ENCODE measurements around the gene ELMO1. TPM values are rescaled to one million over a fixed set of nuclear protein-coding genes. Genes with fewer than 3 reads are reported as not detected.

Gene ELMO1
- total RNA-seq, 1 donor from 2014 or later: 139 TPM

DNA sequence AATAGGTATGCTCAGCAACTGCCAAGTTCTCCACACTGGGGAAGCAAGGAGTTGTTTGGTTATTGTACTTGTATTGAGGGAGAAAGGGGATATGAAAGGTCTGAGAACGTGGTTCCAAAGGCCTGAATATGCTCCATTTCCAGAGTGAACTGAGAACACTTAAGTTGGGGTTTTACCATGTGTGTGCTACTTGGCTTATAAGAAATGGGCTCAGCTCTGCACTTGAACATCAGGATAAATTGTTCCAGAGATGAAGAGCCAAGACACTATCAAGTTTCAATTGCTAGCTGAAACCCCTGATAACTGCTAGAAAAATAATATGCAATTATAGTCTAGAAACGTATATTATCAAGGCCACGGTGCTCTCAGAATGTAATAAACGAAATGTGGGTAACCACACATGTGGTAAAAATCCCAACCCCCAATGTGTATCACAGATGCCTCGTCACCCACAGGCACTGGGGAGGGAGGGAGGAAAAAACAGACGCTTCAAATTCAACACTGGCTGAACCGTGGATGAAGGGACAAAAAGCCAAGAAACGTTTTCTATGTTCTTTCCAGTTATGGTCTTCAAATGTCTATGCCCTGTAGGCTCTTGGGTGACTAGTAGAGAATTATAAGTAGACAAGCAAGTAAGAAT, 16.3 kb downstream of the ELMO1 start:
- intact Hi-C loops (cut with micrococcal nuclease): no loop called here

- intact Hi-C loops (cut with micrococcal nuclease): no loop called here
These were observed 17.3 kb downstream of the ELMO1 start for GRCh38 chr7:37431413-37431812.

DNA sequence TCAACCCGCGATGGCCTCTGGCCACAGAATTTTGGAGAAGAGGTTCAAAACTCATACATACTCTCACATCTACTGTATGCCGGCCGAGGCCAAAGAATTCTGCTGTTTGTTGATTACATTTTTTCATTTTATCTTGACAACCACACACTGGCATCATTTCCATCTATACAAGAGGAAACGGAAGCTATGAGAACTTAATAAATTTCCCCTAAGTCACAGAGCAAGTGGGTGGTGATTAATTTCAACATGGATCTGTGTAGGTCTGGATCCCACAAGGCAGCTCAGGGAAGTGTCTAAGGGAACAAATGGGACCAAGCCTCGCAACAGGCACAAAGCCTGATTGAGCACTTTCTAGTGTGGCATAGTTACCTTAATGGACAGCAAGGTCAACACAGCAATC, 18.0 kb downstream of the ELMO1 start:
- intact Hi-C loops (cut with micrococcal nuclease): no loop called here

DNA sequence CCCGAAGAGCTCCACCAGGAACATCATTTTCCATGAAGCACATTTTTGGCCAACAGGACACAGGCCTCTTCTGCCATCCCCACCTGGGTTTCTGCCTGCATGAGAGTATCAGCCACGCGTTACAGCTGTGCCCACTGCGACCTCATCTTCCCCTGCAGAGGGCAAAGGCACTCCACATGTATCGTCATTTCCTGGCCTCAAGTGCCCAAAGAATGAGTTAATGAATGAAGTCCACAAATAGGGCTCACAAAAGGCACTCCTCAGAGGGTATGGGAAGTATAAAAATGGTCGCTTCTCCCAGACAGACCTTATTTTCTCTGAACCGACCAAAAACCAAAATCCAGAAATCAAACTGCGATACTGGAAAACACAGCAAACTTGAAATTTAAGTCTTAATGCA, 18.5 kb downstream of the ELMO1 start:
- intact Hi-C loops (cut with micrococcal nuclease): no loop called here

DNA sequence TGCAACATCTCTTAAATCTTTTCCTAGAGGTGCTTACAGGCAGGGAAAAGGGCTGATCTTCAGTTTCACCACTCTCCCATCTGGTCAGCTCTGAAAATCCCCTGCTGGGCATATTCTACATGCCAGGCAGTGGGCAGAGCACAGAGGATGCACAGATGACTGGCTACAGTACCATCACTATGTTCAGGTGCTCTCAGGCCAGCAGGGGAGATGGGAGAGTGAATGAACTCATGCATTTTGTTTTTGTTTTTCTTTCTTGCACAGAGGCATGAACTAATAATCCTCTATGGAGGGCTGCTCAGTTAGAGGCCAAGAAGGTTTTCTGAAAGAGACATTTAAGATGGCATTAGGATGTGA, 19.3 kb downstream of the ELMO1 start:
- intact Hi-C loops (cut with micrococcal nuclease): no loop called here

DNA sequence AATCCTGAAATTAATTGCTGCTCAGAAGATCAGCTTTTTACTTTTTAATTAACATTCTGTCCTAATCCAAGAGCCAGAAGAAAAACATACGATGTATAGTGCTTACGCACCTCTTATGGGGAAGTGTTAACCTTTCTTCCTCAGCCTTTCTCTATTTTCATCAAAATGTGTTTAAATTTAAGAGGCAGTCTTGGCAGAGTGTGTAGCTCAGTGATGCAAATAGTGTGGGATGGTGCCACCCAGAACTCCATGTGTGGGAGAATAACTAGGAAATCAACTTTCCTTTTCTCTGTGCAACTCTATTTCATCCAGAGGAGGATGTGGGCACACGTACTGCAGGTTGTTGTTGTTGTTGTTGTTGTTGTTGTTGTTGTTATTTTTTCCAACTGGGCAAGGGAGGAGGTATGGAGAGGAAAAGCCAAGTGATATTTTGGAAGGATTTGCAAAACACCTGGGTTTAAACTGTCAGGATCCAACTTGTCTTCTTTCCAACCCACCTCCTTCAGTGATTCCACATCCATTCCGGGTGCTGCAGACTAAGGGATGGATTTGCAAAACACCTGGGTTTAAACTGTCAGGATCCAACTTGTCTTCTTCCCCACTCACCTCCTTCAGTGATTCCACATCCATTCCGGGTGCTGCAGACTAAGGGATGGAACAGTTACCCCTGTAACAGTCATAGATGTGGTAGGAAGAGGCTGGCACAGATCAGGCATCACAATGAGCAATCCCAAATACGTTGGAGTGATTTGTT, 19.8 kb downstream of the ELMO1 start:
- intact Hi-C loops (cut with micrococcal nuclease): no loop called here

- intact Hi-C loops (cut with micrococcal nuclease): no loop called here
These were observed 21.3 kb downstream of the ELMO1 start for GRCh38 chr7:37427276-37427940.

DNA sequence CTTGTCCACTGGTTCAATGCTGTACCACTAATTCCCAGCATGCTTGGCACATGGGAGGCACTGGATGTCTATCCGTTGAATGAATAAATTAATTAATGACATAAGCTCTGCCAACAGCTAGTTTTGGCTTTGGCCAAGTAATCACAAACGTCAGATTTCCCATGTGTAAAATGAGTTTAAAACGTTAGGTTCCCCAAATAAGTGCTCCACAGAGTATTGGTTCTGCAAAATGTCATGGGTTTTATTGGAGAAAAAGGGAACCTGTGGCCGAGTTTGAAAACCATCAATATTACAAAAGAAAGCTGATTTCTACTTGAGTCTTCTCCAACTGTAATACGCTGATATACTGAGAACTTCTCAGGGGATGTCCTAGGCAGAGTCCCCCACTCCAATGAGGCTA, 23.2 kb downstream of the ELMO1 start:
- intact Hi-C loops (cut with micrococcal nuclease): no loop called here

GRCh38 chr7:37424995-37425394, 23.7 kb downstream of the ELMO1 start:
- intact Hi-C loops (cut with micrococcal nuclease): no loop called here

GRCh38 chr7:37424521-37424920, 24.1 kb downstream of the ELMO1 start:
- intact Hi-C loops (cut with micrococcal nuclease): no loop called here

DNA sequence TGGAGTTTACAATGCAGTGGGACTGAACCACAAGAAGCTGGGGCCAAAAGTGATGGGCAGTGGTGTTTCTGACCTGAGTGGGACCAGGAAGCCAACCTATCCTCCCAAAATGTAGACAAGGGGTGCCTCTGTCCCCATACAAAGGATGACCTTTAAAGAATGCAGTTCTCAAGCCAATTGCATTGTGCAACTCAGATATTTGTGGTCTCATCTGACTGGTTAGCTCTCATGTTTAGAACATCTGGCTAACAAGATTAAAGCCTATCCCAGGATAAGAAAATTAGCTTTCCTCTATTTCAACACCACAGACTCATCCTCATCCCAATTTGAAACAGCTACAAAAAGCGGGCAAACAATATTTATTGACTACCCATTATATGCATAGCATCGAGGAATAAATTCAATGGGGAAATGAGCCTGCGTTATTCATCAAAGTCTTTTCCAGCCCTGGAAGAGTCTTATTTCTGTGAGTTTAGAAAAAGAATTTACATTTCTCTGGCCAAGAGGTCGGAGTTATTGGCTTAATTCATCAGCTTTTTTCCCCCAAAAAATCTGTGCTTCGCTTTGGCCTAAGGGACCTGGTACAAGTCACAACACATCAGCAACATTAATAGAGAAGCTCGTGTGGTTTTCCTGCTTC, 26.7 kb downstream of the ELMO1 start:
- intact Hi-C loops (cut with micrococcal nuclease): no loop called here

DNA sequence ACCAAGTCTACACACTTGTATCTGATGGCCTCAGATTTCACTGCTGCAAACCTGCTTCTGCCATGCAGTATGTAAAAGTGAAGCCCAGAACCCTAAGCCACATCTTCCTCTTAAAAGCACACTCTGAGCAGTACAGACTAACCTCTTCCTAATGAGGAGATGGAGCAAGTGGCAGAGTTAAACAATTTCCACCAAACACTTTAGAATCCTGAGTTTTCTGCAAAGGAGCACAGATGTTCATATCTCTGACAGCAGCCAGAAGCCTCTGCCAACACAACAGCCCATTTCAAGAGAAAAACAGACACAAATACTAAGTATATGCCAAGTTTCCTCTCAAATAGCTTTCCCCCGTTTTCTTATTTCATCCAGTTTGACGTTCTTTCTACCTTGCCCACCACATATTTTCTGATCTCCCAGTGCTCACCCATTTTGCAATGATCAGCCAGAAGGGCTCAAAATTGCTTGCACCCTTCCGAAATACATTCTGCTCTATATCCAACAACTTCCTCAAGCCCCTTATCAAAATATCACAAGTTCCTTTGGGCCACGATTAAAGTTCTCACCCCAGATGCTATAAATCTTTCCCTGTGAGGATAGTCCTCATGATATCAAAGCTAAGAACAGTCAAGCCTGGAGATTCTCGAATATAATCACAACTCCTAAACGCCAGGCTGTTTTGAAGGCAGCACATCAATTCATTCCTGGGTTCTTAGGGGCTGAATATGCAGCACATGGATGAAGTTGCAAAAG, 27.5 kb downstream of the ELMO1 start:
- intact Hi-C loops (cut with micrococcal nuclease): no loop called here

DNA sequence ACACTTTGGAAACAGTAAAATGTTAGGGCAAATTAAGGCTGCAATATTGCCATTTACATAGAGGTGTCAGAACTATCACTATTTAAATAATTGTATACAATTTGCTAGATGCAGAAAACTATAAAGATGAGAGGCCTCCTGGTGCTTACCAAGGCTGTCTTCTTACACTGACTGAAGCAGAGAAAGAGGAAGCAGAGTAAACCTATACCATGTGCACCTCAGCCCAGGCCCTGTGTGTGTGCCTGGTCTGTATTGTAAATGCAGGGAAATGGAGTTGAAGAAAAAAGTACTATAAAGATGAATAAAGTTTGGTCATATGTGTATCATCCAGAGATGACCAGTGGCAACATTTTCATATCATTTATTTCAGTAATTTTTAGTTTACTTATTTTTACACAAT, 29.2 kb downstream of the ELMO1 start:
- intact Hi-C loops (cut with micrococcal nuclease): no loop called here

DNA sequence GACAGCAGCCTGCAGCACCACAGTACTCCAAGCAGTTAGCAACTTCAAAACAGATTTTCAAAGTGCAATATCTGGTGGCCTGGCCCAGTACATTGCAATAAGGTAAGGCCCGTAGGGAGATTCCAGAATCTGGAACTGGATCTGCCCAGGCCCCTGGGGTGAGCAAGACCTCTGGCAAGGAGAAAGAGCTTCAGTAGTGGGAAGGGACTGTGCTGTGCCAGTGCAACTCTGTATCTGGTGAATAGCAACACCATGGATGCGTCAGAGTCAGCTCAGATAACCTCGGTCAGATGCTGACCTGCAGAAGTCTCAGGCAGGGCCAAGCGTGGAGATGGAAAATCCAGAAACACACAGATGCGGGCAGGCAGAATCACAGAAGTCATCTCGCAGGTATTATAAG, 30.3 kb downstream of the ELMO1 start:
- intact Hi-C loops (cut with micrococcal nuclease): no loop called here

DNA sequence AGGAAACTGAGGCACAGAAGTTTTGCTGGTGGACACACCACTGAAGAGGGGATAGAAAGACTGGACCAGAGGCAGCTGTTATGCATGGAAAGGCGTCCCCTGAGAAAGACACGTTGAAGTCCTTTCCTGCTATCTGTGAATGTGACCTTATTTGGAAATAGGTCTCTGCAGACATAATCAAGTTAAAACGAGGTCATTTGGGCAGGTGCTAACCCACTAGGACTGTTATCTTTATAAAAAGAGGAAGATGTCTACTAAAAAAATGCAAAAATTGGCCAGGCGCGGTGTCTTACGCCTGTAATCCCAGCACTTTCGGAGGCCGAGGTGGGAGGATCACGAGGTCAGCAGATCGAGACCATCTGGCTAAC, 31.6 kb downstream of the ELMO1 start:
- intact Hi-C loops (cut with micrococcal nuclease): no loop called here

DNA sequence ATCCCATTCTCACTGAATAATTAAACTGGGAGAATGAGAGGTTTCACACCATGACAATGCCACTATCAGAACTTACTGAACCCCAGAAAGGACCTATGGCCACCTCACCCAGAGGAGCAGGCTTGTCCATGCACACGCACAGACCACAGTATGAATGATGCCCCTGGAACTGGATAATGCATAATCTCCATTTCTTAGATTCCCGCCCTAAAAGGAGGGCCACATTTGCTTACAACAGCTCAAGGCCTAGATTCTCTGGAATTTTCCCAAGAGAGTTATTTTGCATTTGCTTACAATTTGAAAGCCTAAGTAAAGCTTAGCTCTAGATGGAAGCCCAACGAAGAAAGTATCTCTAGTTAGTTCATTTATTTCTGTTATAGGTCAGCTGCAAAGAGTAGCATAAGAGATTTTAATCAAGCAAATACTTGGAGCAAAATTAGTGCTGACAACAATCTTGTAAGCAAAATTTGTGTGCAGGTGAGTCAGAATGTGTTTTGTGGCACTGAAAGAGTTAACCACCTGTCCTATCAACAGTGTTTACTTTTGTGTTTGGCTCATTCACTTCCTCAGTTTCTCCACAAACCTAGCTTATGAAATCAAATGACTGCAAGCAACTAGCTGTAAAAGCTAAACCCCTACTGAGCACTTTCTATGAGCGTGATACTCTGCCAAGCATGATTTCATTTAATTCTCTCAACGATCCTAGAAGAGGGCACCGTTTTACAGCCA, 32.1 kb downstream of the ELMO1 start:
- intact Hi-C loops (cut with micrococcal nuclease): no loop called here

- intact Hi-C loops (cut with micrococcal nuclease): no loop called here
These were observed 33.0 kb downstream of the ELMO1 start for GRCh38 chr7:37415629-37416028.

- intact Hi-C loops (cut with micrococcal nuclease): no loop called here
These were observed 34.2 kb downstream of the ELMO1 start for GRCh38 chr7:37414352-37414983.

- intact Hi-C loops (cut with micrococcal nuclease): no loop called here
These were observed 37.1 kb downstream of the ELMO1 start for GRCh38 chr7:37411444-37412034.
